ENCODE measurements around the gene INSYN1. TPM values are rescaled to one million over a fixed set of nuclear protein-coding genes. Genes with fewer than 3 reads are reported as not detected.

INSYN1 gene
- total and polyA plus RNA-seq, 2 of the 13 experiments (the other 11 are each of a cell fraction or from before 2014, with no cell fraction given) = not detected

DNA sequence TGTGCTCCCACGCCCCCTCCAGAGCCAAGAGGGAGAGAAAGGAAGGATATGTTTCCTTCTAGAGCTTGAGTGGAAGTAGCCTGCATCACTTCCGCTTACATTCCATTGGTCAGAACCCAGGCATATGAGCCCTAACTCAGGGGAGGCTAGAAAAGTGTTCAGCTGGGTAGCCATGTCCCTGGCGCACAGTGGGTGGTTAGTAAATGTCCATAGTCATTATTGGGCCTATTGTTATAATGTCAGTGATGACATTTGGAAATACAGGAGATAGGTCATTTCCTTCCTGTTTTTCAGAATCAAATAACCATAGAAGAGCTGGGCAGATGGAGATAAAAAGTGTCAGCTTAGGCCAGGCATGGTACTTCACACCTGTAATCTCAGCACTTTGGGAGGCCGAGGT is 41.6 kb downstream of the INSYN1 start (continued):
- TF ChIP-seq, protein P1, sequence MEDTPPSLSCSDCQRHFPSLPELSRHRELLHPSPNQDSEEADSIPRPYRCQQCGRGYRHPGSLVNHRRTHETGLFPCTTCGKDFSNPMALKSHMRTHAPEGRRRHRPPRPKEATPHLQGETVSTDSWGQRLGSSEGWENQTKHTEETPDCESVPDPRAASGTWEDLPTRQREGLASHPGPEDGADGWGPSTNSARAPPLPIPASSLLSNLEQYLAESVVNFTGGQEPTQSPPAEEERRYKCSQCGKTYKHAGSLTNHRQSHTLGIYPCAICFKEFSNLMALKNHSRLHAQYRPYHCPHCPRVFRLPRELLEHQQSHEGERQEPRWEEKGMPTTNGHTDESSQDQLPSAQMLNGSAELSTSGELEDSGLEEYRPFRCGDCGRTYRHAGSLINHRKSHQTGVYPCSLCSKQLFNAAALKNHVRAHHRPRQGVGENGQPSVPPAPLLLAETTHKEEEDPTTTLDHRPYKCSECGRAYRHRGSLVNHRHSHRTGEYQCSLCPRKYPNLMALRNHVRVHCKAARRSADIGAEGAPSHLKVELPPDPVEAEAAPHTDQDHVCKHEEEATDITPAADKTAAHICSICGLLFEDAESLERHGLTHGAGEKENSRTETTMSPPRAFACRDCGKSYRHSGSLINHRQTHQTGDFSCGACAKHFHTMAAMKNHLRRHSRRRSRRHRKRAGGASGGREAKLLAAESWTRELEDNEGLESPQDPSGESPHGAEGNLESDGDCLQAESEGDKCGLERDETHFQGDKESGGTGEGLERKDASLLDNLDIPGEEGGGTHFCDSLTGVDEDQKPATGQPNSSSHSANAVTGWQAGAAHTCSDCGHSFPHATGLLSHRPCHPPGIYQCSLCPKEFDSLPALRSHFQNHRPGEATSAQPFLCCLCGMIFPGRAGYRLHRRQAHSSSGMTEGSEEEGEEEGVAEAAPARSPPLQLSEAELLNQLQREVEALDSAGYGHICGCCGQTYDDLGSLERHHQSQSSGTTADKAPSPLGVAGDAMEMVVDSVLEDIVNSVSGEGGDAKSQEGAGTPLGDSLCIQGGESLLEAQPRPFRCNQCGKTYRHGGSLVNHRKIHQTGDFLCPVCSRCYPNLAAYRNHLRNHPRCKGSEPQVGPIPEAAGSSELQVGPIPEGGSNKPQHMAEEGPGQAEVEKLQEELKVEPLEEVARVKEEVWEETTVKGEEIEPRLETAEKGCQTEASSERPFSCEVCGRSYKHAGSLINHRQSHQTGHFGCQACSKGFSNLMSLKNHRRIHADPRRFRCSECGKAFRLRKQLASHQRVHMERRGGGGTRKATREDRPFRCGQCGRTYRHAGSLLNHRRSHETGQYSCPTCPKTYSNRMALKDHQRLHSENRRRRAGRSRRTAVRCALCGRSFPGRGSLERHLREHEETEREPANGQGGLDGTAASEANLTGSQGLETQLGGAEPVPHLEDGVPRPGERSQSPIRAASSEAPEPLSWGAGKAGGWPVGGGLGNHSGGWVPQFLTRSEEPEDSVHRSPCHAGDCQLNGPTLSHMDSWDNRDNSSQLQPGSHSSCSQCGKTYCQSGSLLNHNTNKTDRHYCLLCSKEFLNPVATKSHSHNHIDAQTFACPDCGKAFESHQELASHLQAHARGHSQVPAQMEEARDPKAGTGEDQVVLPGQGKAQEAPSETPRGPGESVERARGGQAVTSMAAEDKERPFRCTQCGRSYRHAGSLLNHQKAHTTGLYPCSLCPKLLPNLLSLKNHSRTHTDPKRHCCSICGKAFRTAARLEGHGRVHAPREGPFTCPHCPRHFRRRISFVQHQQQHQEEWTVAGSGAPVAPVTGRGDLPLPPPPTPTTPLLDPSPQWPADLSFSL (CRISPR knock-in tag; IDR thresholded peaks at IDR 0.05) = no peak

DNA sequence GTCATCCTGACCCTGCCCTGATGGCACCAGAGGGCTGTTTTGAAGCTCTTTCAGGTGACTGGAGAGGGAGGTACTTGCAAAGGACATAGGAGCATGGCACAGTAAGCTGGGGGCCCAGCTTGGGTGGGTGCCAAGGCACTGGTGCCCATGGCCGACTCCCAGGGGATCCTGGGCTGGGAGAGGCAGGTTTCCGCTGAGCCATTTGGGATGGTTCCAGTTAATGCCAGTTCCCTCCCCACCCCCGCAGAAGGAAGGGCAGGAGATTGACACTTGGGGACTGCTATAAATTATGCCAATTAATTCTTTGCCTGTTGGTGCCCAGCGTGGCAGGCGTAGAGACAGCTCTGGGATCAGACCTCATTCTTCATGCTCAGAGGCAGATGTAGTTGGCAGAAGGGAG is 42.8 kb downstream of the INSYN1 start:
- no TSS peak for BruUV-seq (replicated peaks)
- Histone ChIP-seq H4K20me1 (ENCODE audit: insufficient read depth, low read length) (no peaks in the 10 kb centered on the region; the same call in 1 of the 2 replicates), H3K4me1 (ENCODE audit: insufficient read depth, low read length) (no peaks in the 10 kb centered on the region), H3K4me3 (replicated peaks in 1 of 3; ENCODE audit: insufficient read depth in 1 of 3, low read depth in 2 of 3, low read length in 3 of 3) (no peak overlapping the region), H3K79me2 (ENCODE audit: insufficient read depth, low read length) (no peaks in the 10 kb centered on the region), H3K36me3 (replicated peaks in 1 of 2; ENCODE audit: control insufficient read depth in 1 of 2, insufficient read depth in 2 of 2, low read length in 2 of 2) (peaks cover 8 to 44% of the 10 kb centered on the region in 2 experiments), H3K4me2 (ENCODE audit: low read depth, low read length) (no peak overlapping the region), H3K9me3 (ENCODE audit: low read length) (no peaks in the 10 kb centered on the region), H3K9ac (ENCODE audit: insufficient read depth, low read depth, low read length) (no peak overlapping the region), H3K27ac (ENCODE audit: extremely low read length, insufficient read depth, low read length) (no peak overlapping the region), H3K27me3 (ENCODE audit: control insufficient read depth in 1 of 2, insufficient read depth in 2 of 2, low read length in 2 of 2) (no peaks in the 10 kb centered on the region), H2AFZ (ENCODE audit: low read length) (no peak overlapping the region)
- ATAC-seq (no peak), FAIRE-seq (no peak), DNase-seq (ENCODE audit: low spot score) (no peak)
- intact Hi-C loops (cut with micrococcal nuclease; ENCODE audit: unreplicated experiment) = no loop called here
- WGBS (ENCODE audit: low lambda C conversion rate) = 81% methylated on average over 3 of the region's 5 CpGs
- CTCF ChIA-PET (ENCODE audit: low intra/inter-chr PET ratio, low total read pairs) = no interaction called here
- in situ Hi-C loops (cut with HindIII; ENCODE audit: extremely low pct_ligation_motif_present, low pct_unique_long_range_greater_than_20kb) = no loop called here
- POLR2A ChIA-PET = no interaction called here
- TF ChIP-seq E2F2 (CRISPR knock-in tag; IDR thresholded peaks at IDR 0.05; ENCODE audit: borderline replicate concordance) (no peak), CAMTA2 (CRISPR knock-in tag; IDR thresholded peaks at IDR 0.05; ENCODE audit: borderline replicate concordance) (no peak), POLR2AphosphoS5 (IDR thresholded peaks at IDR 0.05; ENCODE audit: low read depth, low read length) (no peak), ZNF563 (CRISPR knock-in tag; IDR thresholded peaks at IDR 0.05) (no peak)
- TF ChIP-seq, protein P2, sequence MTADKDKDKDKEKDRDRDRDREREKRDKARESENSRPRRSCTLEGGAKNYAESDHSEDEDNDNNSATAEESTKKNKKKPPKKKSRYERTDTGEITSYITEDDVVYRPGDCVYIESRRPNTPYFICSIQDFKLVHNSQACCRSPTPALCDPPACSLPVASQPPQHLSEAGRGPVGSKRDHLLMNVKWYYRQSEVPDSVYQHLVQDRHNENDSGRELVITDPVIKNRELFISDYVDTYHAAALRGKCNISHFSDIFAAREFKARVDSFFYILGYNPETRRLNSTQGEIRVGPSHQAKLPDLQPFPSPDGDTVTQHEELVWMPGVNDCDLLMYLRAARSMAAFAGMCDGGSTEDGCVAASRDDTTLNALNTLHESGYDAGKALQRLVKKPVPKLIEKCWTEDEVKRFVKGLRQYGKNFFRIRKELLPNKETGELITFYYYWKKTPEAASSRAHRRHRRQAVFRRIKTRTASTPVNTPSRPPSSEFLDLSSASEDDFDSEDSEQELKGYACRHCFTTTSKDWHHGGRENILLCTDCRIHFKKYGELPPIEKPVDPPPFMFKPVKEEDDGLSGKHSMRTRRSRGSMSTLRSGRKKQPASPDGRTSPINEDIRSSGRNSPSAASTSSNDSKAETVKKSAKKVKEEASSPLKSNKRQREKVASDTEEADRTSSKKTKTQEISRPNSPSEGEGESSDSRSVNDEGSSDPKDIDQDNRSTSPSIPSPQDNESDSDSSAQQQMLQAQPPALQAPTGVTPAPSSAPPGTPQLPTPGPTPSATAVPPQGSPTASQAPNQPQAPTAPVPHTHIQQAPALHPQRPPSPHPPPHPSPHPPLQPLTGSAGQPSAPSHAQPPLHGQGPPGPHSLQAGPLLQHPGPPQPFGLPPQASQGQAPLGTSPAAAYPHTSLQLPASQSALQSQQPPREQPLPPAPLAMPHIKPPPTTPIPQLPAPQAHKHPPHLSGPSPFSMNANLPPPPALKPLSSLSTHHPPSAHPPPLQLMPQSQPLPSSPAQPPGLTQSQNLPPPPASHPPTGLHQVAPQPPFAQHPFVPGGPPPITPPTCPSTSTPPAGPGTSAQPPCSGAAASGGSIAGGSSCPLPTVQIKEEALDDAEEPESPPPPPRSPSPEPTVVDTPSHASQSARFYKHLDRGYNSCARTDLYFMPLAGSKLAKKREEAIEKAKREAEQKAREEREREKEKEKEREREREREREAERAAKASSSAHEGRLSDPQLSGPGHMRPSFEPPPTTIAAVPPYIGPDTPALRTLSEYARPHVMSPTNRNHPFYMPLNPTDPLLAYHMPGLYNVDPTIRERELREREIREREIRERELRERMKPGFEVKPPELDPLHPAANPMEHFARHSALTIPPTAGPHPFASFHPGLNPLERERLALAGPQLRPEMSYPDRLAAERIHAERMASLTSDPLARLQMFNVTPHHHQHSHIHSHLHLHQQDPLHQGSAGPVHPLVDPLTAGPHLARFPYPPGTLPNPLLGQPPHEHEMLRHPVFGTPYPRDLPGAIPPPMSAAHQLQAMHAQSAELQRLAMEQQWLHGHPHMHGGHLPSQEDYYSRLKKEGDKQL (CRISPR knock-in tag; IDR thresholded peaks at IDR 0.05; ENCODE audit: low read depth) = no peak
- TF ChIP-seq, protein P3, sequence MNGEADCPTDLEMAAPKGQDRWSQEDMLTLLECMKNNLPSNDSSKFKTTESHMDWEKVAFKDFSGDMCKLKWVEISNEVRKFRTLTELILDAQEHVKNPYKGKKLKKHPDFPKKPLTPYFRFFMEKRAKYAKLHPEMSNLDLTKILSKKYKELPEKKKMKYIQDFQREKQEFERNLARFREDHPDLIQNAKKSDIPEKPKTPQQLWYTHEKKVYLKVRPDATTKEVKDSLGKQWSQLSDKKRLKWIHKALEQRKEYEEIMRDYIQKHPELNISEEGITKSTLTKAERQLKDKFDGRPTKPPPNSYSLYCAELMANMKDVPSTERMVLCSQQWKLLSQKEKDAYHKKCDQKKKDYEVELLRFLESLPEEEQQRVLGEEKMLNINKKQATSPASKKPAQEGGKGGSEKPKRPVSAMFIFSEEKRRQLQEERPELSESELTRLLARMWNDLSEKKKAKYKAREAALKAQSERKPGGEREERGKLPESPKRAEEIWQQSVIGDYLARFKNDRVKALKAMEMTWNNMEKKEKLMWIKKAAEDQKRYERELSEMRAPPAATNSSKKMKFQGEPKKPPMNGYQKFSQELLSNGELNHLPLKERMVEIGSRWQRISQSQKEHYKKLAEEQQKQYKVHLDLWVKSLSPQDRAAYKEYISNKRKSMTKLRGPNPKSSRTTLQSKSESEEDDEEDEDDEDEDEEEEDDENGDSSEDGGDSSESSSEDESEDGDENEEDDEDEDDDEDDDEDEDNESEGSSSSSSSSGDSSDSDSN (CRISPR knock-in tag; IDR thresholded peaks at IDR 0.05) = no peak

All from HepG2 (cell line).